Measurements from ENCODE around the gene KY. TPM values are rescaled to one million over a fixed set of nuclear protein-coding genes. Genes with fewer than 3 reads are reported as not detected.

Gene KY
- polyA plus RNA-seq, 2 of the 4 experiments (the other 2 are of a cell fraction), result 0.04 to 0.05 TPM

- Histone ChIP-seq H3K4me1 (no peaks in the 10 kb centered on the region), H3K4me3 (no peak overlapping the region), H3K9me3 (no peaks in the 10 kb centered on the region), H3K4me2 (no peak overlapping the region), H3K27ac (no peak overlapping the region)
- ChIA-PET CTCF (interaction anchor here (0.6 kb wide), 1 partner anchor 227 kb away, joined by 3 read pairs; the partner anchor contains the start of gene EPHB1), POLR2A (no interaction called here)
- DNase-seq (ENCODE audit: low read depth in 1 of 2, low spot score in 1 of 2), result no peak
- WGBS (ENCODE audit: missing lambda C conversion rate), result 76% methylated on average over 4 of the region's 4 CpGs
- no peak for TF ChIP-seq CHD2 (IDR thresholded peaks at IDR 0.05; ENCODE audit: low read length, partially characterized antibody)
- no peak for TF ChIP-seq POLR2A (IDR thresholded peaks at IDR 0.05; ENCODE audit: low read length)
- no peak for TF ChIP-seq SMC3 (IDR thresholded peaks at IDR 0.05)
- no peak for TF ChIP-seq CHD4 (IDR thresholded peaks at IDR 0.05; ENCODE audit: borderline replicate concordance)
- ATAC-seq, result no peak
- no peak for FAIRE-seq
These were observed 83.2 kb downstream of the KY start for GRCh38 chr3:134567605-134568004.

- FAIRE-seq, result no peak
- no peaks in the 10 kb centered on the region for H3K4me1 ChIP-seq
- no peak for TF ChIP-seq KDM1A (IDR thresholded peaks at IDR 0.05; ENCODE audit: low read depth)
- no peak for TF ChIP-seq SREBF2 (IDR thresholded peaks at IDR 0.05)
- no peak for TF ChIP-seq MAX (IDR thresholded peaks at IDR 0.05)
- no peak for TF ChIP-seq PHF8 (IDR thresholded peaks at IDR 0.05; ENCODE audit: borderline replicate concordance, low read depth)
- TF ChIP-seq HEYL (CRISPR knock-in tag; IDR thresholded peaks at IDR 0.05), result no peak
- TF ChIP-seq TP53 (CRISPR knock-in tag; IDR thresholded peaks at IDR 0.05), result no peak
- TF ChIP-seq NR3C1 (IDR thresholded peaks at IDR 0.05), result no peak
- TF ChIP-seq CHD2 (IDR thresholded peaks at IDR 0.05; ENCODE audit: low read length, partially characterized antibody), result no peak
- no peak for TF ChIP-seq HES2 (IDR thresholded peaks at IDR 0.05)
- no peak for TF ChIP-seq EP300 (IDR thresholded peaks at IDR 0.05)
- no peak for TF ChIP-seq KDM5A (IDR thresholded peaks at IDR 0.05)
- TF ChIP-seq E2F6 (IDR thresholded peaks at IDR 0.05; ENCODE audit: borderline replicate concordance, low read depth), result no peak
- TF ChIP-seq ZFP36 (IDR thresholded peaks at IDR 0.05; ENCODE audit: borderline replicate concordance, partially characterized antibody), result no peak
- no peak for TF ChIP-seq CBX2 (IDR thresholded peaks at IDR 0.05; ENCODE audit: borderline replicate concordance, low read depth)
- TF ChIP-seq MAZ (IDR thresholded peaks at IDR 0.05; ENCODE audit: borderline replicate concordance, low read depth, low read length), result no peak
- no peak for TF ChIP-seq FOSB (CRISPR knock-in tag; IDR thresholded peaks at IDR 0.05)
- TF ChIP-seq CBX8 (IDR thresholded peaks at IDR 0.05), result no peak
- no peak for TF ChIP-seq PBX3 (IDR thresholded peaks at IDR 0.05)
- TF ChIP-seq HOXB13 (CRISPR knock-in tag; IDR thresholded peaks at IDR 0.05; ENCODE audit: low read depth), result no peak
- TF ChIP-seq EHF (CRISPR knock-in tag; IDR thresholded peaks at IDR 0.05), result no peak
- no peak overlapping the region for H3K4me3 ChIP-seq
- no peak for ATAC-seq
- no peak overlapping the region for H3K4me2 ChIP-seq
- H3K9me3 ChIP-seq, result no peaks in the 10 kb centered on the region
- no peak for DNase-seq (ENCODE audit: low read depth in 1 of 2, low spot score in 1 of 2)
- H3K27ac ChIP-seq, result no peak overlapping the region
- CTCF ChIA-PET, result interaction anchor here (0.5 kb wide), 1 partner anchor 939 kb away, joined by 3 read pairs; no protein-coding TSS in a partner anchor
- 89% methylated on average over 2 of the region's 2 CpGs for WGBS (ENCODE audit: missing lambda C conversion rate)
- POLR2A ChIA-PET, result no interaction called here
These were observed 85.8 kb downstream of the KY start for GRCh38 chr3:134564991-134565390.

GRCh38 chr3:134563601-134564000 lies 87.2 kb downstream of the KY start:
- TF ChIP-seq MYC (IDR thresholded peaks at IDR 0.05; ENCODE audit: borderline replicate concordance, low read length), result no peak
- TF ChIP-seq KDM1A (IDR thresholded peaks at IDR 0.05; ENCODE audit: low read depth), result no peak
- TF ChIP-seq SMC3 (IDR thresholded peaks at IDR 0.05), result no peak
- TF ChIP-seq RFX5 (IDR thresholded peaks at IDR 0.05), result no peak
- no peak for TF ChIP-seq RCOR1 (IDR thresholded peaks at IDR 0.05; ENCODE audit: low read depth, low read length)
- TF ChIP-seq ZNF302 (CRISPR knock-in tag; IDR thresholded peaks at IDR 0.05), result no peak
- no peak for TF ChIP-seq MAFK (IDR thresholded peaks at IDR 0.05; ENCODE audit: partially characterized antibody)
- no peak for TF ChIP-seq RARB (CRISPR knock-in tag; IDR thresholded peaks at IDR 0.05)
- no peak for TF ChIP-seq HOXB13 (CRISPR knock-in tag; IDR thresholded peaks at IDR 0.05; ENCODE audit: low read depth)
- Histone ChIP-seq H3K4me1 (no peaks in the 10 kb centered on the region), H3K4me3 (no peak overlapping the region), H3K27ac (no peak overlapping the region), H3K4me2 (no peak overlapping the region), H3K9me3 (no peaks in the 10 kb centered on the region)
- no peak for FAIRE-seq
- WGBS (ENCODE audit: missing lambda C conversion rate), result 95% methylated on average over 5 of the region's 6 CpGs
- ATAC-seq, result no peak
- DNase-seq (ENCODE audit: low read depth in 1 of 2, low spot score in 1 of 2), result no peak
- CTCF ChIA-PET, result no interaction called here
- POLR2A ChIA-PET, result no interaction called here
